HepG2 (cell line): ENCODE data around the gene TNS1. TPM values are rescaled to one million over a fixed set of nuclear protein-coding genes. Genes with fewer than 3 reads are reported as not detected.

Experiments used
- ATAC-seq: fragments of 200-7000 bp; cut with Tn5 transposase; 3 replicates; pipeline ENCODE4 v1.9.1; 2020; ENCODE audit warnings: mild to moderate bottlenecking, moderate library complexity
- BruUV-seq: library from RNA; stranded (reverse); fragments of 400-500 nt; replicated peaks from 2 replicates; lab custom pipeline; 2021; lab: Mats Ljungman, UMichigan
- CTCF ChIA-PET: fragments of 300-600 bp; formaldehyde crosslinking; extraction: SDS; loops from one replicate; lab custom pipeline; 2021; ENCODE audit warnings: low total read pairs, inconsistent platforms, low intra/inter-chr PET ratio; lab: Yijun Ruan, JAX
- POLR2A ChIA-PET: fragments of 350-600 bp; sonication (Branson Sonifier 250); formaldehyde crosslinking; loops from one replicate; lab custom pipeline; 2020; ENCODE audit warnings: antibody characterized with exemption, inconsistent platforms; lab: Yijun Ruan, JAX
- DNase-seq: peaks from one replicate; pipeline ENCODE4 v3.0.0-alpha.2; 2015; ENCODE audit warnings: low spot score
- FAIRE-seq: peaks from 3 replicates; lab custom pipeline; 2011; peaks lifted over from hg19 to GRCh38; lab: Jason Lieb, UNC
- H2AFZ ChIP-seq: one replicate; pipeline ENCODE4 v1.6.1; 2011; ENCODE audit warnings: low read length, inconsistent platforms
- H3K27ac ChIP-seq: fragments of 300-600 bp; 3 replicates; pipeline ENCODE4 v1.8.0; 2011; ENCODE audit warnings: mixed run types, mild to moderate bottlenecking, mixed read lengths, low read length, inconsistent platforms; ENCODE audit not compliant: insufficient read depth; ENCODE audit errors: extremely low read length
- H3K27me3 ChIP-seq, 2 experiments: fragments of 200-600 bp in 1 of 2; 2 replicates in 1 of 2; 3 replicates in 1 of 2; pipeline versions ENCODE4 v1.6.0 to v1.8.0; 2011; ENCODE audit warnings: low read length in 2 of 2, mild to moderate bottlenecking in 2 of 2, moderate library complexity in 2 of 2, inconsistent platforms in 1 of 2; ENCODE audit not compliant: insufficient read depth in 2 of 2, control insufficient read depth in 1 of 2
- H3K36me3 ChIP-seq, 2 experiments: fragments of 200-600 bp in 1 of 2; replicated peaks in 1 of 2; 2 replicates in 1 of 2; 3 replicates in 1 of 2; pipeline versions ENCODE4 v1.5.1 to v1.8.0; 2011; ENCODE audit warnings: low read length in 2 of 2, inconsistent platforms in 1 of 2; ENCODE audit not compliant: insufficient read depth in 2 of 2, control insufficient read depth in 1 of 2
- H3K4me1 ChIP-seq: 2 replicates; pipeline ENCODE4 v1.5.1; 2012; ENCODE audit warnings: low read length, inconsistent platforms; ENCODE audit not compliant: insufficient read depth
- H3K4me2 ChIP-seq: 2 replicates; pipeline ENCODE4 v1.6.0; 2011; ENCODE audit warnings: low read depth, low read length, inconsistent platforms
- H3K4me3 ChIP-seq, 3 experiments: fragments of 200-600 bp in 1 of 3; sonication (generic), shearing (Covaris generic) in 1 of 3; replicated peaks in 1 of 3; 2 replicates each; pipeline ENCODE4 v1.5.1; 2011 to 2016; ENCODE audit warnings: low read length in 3 of 3, inconsistent platforms in 2 of 3, low read depth in 2 of 3, mild to moderate bottlenecking in 2 of 3, control low read depth in 1 of 3, mixed read lengths in 1 of 3; ENCODE audit not compliant: insufficient read depth in 1 of 3
- H3K79me2 ChIP-seq: one replicate; pipeline ENCODE4 v1.6.1; 2011; ENCODE audit warnings: low read length, inconsistent platforms; ENCODE audit not compliant: insufficient read depth
- H3K9ac ChIP-seq: 2 replicates; pipeline ENCODE4 v1.6.0; 2011; ENCODE audit warnings: mild to moderate bottlenecking, low read depth, low read length, inconsistent platforms; ENCODE audit not compliant: insufficient read depth
- H3K9me3 ChIP-seq: 2 replicates; pipeline ENCODE4 v1.5.1; 2012; ENCODE audit warnings: mild to moderate bottlenecking, low read length
- H4K20me1 ChIP-seq: 2 replicates; pipeline ENCODE4 v1.6.0; 2011; ENCODE audit warnings: inconsistent platforms, mild to moderate bottlenecking, low read length, moderate library complexity; ENCODE audit not compliant: insufficient read depth
- ATF7 ChIP-seq, 2 experiments: fragments of 450-650 bp in 1 of 2; sonication (generic) in 1 of 2; formaldehyde crosslinking in 1 of 2; IDR thresholded peaks; 2 replicates each; pipeline versions ENCODE4 v1.4.0 to v1.6.1; 2016 to 2020; ENCODE audit warnings: antibody characterized with exemption in 1 of 2, mild to moderate bottlenecking in 1 of 2, missing genetic modification reagents in 1 of 2
- HOXA9 ChIP-seq: sonication (generic); formaldehyde crosslinking; IDR thresholded peaks from 2 replicates; pipeline ENCODE4 v1.8.1; 2022; ENCODE audit warnings: missing genetic modification reagents, mild to moderate bottlenecking, moderate library complexity, borderline replicate concordance
- KDM6A ChIP-seq: IDR thresholded peaks from 2 replicates; pipeline ENCODE4 v1.6.1; 2016; ENCODE audit warnings: low read depth
- MTF2 ChIP-seq: sonication (generic); formaldehyde crosslinking; IDR thresholded peaks from 2 replicates; pipeline ENCODE4 v1.5.0; 2020; ENCODE audit warnings: missing genetic modification reagents, borderline replicate concordance
- TRIM24 ChIP-seq: sonication (generic); formaldehyde crosslinking; IDR thresholded peaks from 2 replicates; pipeline ENCODE4 v1.8.0; 2022; ENCODE audit warnings: mild to moderate bottlenecking, missing genetic modification reagents
- ZBTB39 ChIP-seq: sonication (generic); formaldehyde crosslinking; IDR thresholded peaks from 2 replicates; pipeline ENCODE4 v1.5.0; 2020; ENCODE audit warnings: missing genetic modification reagents
- ZNF543 ChIP-seq: sonication (generic); formaldehyde crosslinking; IDR thresholded peaks from 2 replicates; pipeline ENCODE4 v1.4.0; 2020; ENCODE audit warnings: mild to moderate bottlenecking, missing genetic modification reagents
- ZNF839 ChIP-seq: sonication (generic); formaldehyde crosslinking; IDR thresholded peaks from 2 replicates; pipeline ENCODE4 v1.4.0; 2020; ENCODE audit warnings: missing genetic modification reagents, mild to moderate bottlenecking, borderline replicate concordance
- WGBS: methylation state at CpG from one replicate; pipeline ENCODE4 v1.1.6; 2017; ENCODE audit warnings: low lambda C conversion rate; 5-methylcytosine and 5-hydroxymethylcytosine counted together
- in situ Hi-C: cut with HindIII; loops from 2 replicates; pipeline ENCODE4 v1.10.0; 2017; ENCODE audit warnings: low pct_unique_long_range_greater_than_20kb; ENCODE audit not compliant: extremely low pct_ligation_motif_present
- intact Hi-C: fragments of 100-400 bp; cut with micrococcal nuclease; formaldehyde crosslinking; loops from one replicate; pipeline ENCODE4 v1.10.0; 2022; ENCODE audit not compliant: unreplicated experiment
- polyA plus RNA-seq, 8 experiments: library from polyadenylated mRNA; depleted of rRNA in 3 of 8; stranded (reverse) in 7 of 8; unstranded in 1 of 8; fragments of >200 nt; fragmentation: Illumina TruSeq in 4 of 8; extraction: Trizol in 4 of 8; gene quantifications; 2 replicates each; pipeline versions ENCODE4 v1.2.1 to v1.2.3, GENCODE V29; 2011 to 2016; ENCODE audit warnings: low read depth in 4 of 8, missing spikeins in 1 of 8, mixed read lengths in 1 of 8; ENCODE audit not compliant: insufficient read depth in 1 of 8
- total RNA-seq, 5 experiments: library from RNA; depleted of rRNA; stranded (reverse); fragments of >200 nt; fragmentation: Illumina TruSeq; extraction: Trizol; gene quantifications; 2 replicates each; pipeline ENCODE4 v1.2.3, GENCODE V29; 2016; ENCODE audit warnings: low read depth in 1 of 5
- TF ChIP-seq, protein P1 (sequence below): sonication (generic); formaldehyde crosslinking; IDR thresholded peaks from 2 replicates; pipeline ENCODE4 v1.4.0; 2020; ENCODE audit warnings: missing genetic modification reagents
- TF ChIP-seq, protein P2 (sequence below): sonication (generic); formaldehyde crosslinking; conservative IDR thresholded peaks from 2 replicates; pipeline ENCODE4 v1.8.1; 2023; ENCODE audit warnings: missing genetic modification reagents

Gene TNS1
- total and polyA plus RNA-seq, 2 of the 13 experiments (the other 11 are each of a cell fraction or from before 2014, with no cell fraction given): 1.9 to 118 TPM

DNA sequence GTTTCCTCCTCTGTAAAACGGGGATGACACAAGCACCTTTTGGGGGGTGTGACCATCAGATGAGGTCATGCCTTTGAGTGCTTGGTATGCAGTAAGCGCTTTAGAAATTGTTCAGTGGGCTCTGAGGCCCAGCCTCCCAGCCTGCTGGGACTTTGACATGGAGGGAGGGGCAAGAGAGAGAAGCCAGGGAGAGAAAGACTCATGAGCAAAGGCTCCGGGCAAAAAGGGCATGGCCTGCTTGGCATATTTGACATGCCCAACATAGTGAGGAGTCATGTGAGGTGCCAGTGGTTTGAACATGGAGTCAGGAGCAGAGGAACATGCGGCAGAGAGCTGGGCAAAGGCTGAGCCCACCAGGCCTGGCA lies 14.0 kb downstream of the TNS1 start:
- TF ChIP-seq TRIM24 (CRISPR knock-in tag) (0 out of 2 replicates have a peak, but pooled peaks have one; percentile 15), KDM6A (no peak), ZNF543 (CRISPR knock-in tag) (no peak), MTF2 (CRISPR knock-in tag) (0 out of 2 replicates have a peak, but pooled peaks have one; percentile 62), ATF7 (IDR thresholded peaks at IDR 0.05) (peak; percentile 55), ATF7 (CRISPR knock-in tag; IDR thresholded peaks at IDR 0.05) (no peak), ZBTB39 (CRISPR knock-in tag) (0 out of 2 replicates have a peak, but pooled peaks have one; percentile 38), HOXA9 (CRISPR knock-in tag) (no peak), ZNF839 (no peak)
- TF ChIP-seq, protein P1, sequence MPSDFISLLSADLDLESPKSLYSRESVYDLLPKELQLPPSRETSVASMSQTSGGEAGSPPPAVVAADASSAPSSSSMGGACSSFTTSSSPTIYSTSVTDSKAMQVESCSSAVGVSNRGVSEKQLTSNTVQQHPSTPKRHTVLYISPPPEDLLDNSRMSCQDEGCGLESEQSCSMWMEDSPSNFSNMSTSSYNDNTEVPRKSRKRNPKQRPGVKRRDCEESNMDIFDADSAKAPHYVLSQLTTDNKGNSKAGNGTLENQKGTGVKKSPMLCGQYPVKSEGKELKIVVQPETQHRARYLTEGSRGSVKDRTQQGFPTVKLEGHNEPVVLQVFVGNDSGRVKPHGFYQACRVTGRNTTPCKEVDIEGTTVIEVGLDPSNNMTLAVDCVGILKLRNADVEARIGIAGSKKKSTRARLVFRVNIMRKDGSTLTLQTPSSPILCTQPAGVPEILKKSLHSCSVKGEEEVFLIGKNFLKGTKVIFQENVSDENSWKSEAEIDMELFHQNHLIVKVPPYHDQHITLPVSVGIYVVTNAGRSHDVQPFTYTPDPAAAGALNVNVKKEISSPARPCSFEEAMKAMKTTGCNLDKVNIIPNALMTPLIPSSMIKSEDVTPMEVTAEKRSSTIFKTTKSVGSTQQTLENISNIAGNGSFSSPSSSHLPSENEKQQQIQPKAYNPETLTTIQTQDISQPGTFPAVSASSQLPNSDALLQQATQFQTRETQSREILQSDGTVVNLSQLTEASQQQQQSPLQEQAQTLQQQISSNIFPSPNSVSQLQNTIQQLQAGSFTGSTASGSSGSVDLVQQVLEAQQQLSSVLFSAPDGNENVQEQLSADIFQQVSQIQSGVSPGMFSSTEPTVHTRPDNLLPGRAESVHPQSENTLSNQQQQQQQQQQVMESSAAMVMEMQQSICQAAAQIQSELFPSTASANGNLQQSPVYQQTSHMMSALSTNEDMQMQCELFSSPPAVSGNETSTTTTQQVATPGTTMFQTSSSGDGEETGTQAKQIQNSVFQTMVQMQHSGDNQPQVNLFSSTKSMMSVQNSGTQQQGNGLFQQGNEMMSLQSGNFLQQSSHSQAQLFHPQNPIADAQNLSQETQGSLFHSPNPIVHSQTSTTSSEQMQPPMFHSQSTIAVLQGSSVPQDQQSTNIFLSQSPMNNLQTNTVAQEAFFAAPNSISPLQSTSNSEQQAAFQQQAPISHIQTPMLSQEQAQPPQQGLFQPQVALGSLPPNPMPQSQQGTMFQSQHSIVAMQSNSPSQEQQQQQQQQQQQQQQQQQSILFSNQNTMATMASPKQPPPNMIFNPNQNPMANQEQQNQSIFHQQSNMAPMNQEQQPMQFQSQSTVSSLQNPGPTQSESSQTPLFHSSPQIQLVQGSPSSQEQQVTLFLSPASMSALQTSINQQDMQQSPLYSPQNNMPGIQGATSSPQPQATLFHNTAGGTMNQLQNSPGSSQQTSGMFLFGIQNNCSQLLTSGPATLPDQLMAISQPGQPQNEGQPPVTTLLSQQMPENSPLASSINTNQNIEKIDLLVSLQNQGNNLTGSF (CRISPR knock-in tag): no peak
- TF ChIP-seq, protein P2, sequence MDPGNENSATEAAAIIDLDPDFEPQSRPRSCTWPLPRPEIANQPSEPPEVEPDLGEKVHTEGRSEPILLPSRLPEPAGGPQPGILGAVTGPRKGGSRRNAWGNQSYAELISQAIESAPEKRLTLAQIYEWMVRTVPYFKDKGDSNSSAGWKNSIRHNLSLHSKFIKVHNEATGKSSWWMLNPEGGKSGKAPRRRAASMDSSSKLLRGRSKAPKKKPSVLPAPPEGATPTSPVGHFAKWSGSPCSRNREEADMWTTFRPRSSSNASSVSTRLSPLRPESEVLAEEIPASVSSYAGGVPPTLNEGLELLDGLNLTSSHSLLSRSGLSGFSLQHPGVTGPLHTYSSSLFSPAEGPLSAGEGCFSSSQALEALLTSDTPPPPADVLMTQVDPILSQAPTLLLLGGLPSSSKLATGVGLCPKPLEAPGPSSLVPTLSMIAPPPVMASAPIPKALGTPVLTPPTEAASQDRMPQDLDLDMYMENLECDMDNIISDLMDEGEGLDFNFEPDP (CRISPR knock-in tag): 0 out of 2 replicates have a peak, but pooled peaks have one; percentile 34
- no TSS peak for BruUV-seq
- DNase-seq (no peak), ATAC-seq (peak; percentile 15), FAIRE-seq (no peak)
- H3K9me3 ChIP-seq: no peaks in the 10 kb centered on the region
- POLR2A ChIA-PET: no interaction called here
- no peak overlapping the region for H3K9ac ChIP-seq
- peaks cover 10% of the 10 kb centered on the region for H3K4me1 ChIP-seq
- H3K4me2 ChIP-seq: no peak overlapping the region; the same call in 1 of the 2 replicates
- no peak overlapping the region for H3K27ac ChIP-seq
- H3K79me2 ChIP-seq: no peaks in the 10 kb centered on the region
- H2AFZ ChIP-seq: no peak overlapping the region
- H3K36me3 ChIP-seq: no peaks in the 10 kb centered on the region
- H3K4me3 ChIP-seq: no peak overlapping the region
- CTCF ChIA-PET: interaction anchor here (0.8 to 6.0 kb wide), 7 partner anchors 56 to 201 kb away, joined by 3 to 106 read pairs (median 5); no protein-coding TSS in a partner anchor
- WGBS: 32% methylated on average over 4 of the region's 4 CpGs
- no peaks in the 10 kb centered on the region for H4K20me1 ChIP-seq
- intact Hi-C loops: loop anchor here (1.0 kb wide), 5 partner anchors 45 to 204 kb away; no protein-coding TSS in a partner anchor
- H3K27me3 ChIP-seq: peaks cover 4 to 21% of the 10 kb centered on the region in 2 experiments; a peak in 2 of 5 replicates
- in situ Hi-C loops: no loop called here
